K562 (cell line): ENCODE measurements around the gene OPCML. TPM values are rescaled to one million over a fixed set of nuclear protein-coding genes. Genes with fewer than 3 reads are reported as not detected.

Source experiments
- ATAC-seq: fragments of 200-7000 bp; cut with Tn5 transposase; 3 replicates; pipeline ENCODE4 v1.9.1; 2020; ENCODE audit warnings: moderate library complexity
- BruUV-seq: library from RNA; stranded (reverse); fragments of 400-500 nt; replicated peaks from 2 replicates; lab custom pipeline; 2021; lab: Mats Ljungman, UMichigan
- CTCF ChIA-PET: fragments of 300-600 bp; formaldehyde crosslinking; extraction: SDS; loops from one replicate; lab custom pipeline; 2021; ENCODE audit warnings: low intra/inter-chr PET ratio; lab: Yijun Ruan, JAX
- POLR2A ChIA-PET: fragments of 300-600, 350-650 bp; sonication (Branson Sonifier 250); formaldehyde crosslinking; extraction: SDS; loops from one replicate; lab custom pipeline; 2021; ENCODE audit warnings: antibody characterized with exemption, inconsistent platforms; lab: Yijun Ruan, JAX
- DNase-seq, 4 experiments: peaks; one replicate each; pipeline versions ENCODE4 v3.0.0 to v3.0.0-alpha.2; 2011 to 2018; ENCODE audit warnings: low spot score in 3 of 4, mixed read lengths in 3 of 4; ENCODE audit errors: extremely low read depth in 1 of 4
- FAIRE-seq: peaks from 2 replicates; lab custom pipeline; 2011; peaks lifted over from hg19 to GRCh38; lab: Jason Lieb, UNC
- H2AFZ ChIP-seq: 2 replicates; pipeline ENCODE4 v1.6.0; 2011; ENCODE audit warnings: low read depth, low read length, control low read depth, inconsistent platforms
- H3K27ac ChIP-seq: fragments of 200-600 bp; 3 replicates; pipeline ENCODE4 v1.8.0; 2011; ENCODE audit warnings: low read depth, mild to moderate bottlenecking, control low read depth, inconsistent platforms, low read length, moderate library complexity, mixed read lengths; ENCODE audit errors: extremely low read depth
- H3K27me3 ChIP-seq, 2 experiments: fragments of 300-600 bp in 1 of 2; 2 replicates in 1 of 2; 3 replicates in 1 of 2; pipeline versions ENCODE4 v1.6.0 to v1.8.0; 2011; ENCODE audit warnings: inconsistent platforms in 2 of 2, low read length in 2 of 2, mild to moderate bottlenecking in 1 of 2, mixed read lengths in 1 of 2, moderate library complexity in 1 of 2; ENCODE audit not compliant: control insufficient read depth in 2 of 2, insufficient read depth in 2 of 2
- H3K36me3 ChIP-seq: fragments of 300-600 bp; 3 replicates; pipeline ENCODE4 v1.8.0; 2011; ENCODE audit warnings: mild to moderate bottlenecking, low read length, inconsistent platforms; ENCODE audit not compliant: control insufficient read depth, insufficient read depth
- H3K4me1 ChIP-seq, 2 experiments: fragments of 200-600 bp in 1 of 2; replicated peaks in 1 of 2; 2 replicates in 1 of 2; 3 replicates in 1 of 2; pipeline versions ENCODE4 v1.5.1 to v1.8.0; 2011; ENCODE audit warnings: inconsistent platforms in 2 of 2, low read length in 2 of 2, mild to moderate bottlenecking in 1 of 2, mixed read lengths in 1 of 2, moderate library complexity in 1 of 2; ENCODE audit not compliant: control insufficient read depth in 2 of 2, insufficient read depth in 2 of 2
- H3K4me2 ChIP-seq: 2 replicates; pipeline ENCODE4 v1.6.1; 2011; ENCODE audit warnings: low read length, control low read depth, inconsistent platforms, mixed read lengths; ENCODE audit not compliant: insufficient read depth
- H3K4me3 ChIP-seq: fragments of 200-600 bp; sonication (generic), shearing (Covaris generic); 2 replicates; pipeline ENCODE4 v1.5.1; 2016; ENCODE audit warnings: control low read depth, inconsistent platforms
- H3K79me2 ChIP-seq: fragments of 200-600 bp; 3 replicates; pipeline ENCODE4 v1.8.0; 2011; ENCODE audit warnings: low read length, inconsistent platforms; ENCODE audit not compliant: control insufficient read depth, insufficient read depth
- H3K9ac ChIP-seq, 2 experiments: 2 replicates each; pipeline versions ENCODE4 v1.6.0 to v1.6.1; 2011; ENCODE audit warnings: low read depth in 2 of 2, low read length in 2 of 2, control low read depth in 1 of 2, inconsistent platforms in 1 of 2, mild to moderate bottlenecking in 1 of 2, mixed read lengths in 1 of 2; ENCODE audit not compliant: insufficient read depth in 1 of 2
- H3K9me1 ChIP-seq: one replicate; pipeline ENCODE4 v1.6.0; 2011; ENCODE audit warnings: inconsistent platforms, mild to moderate bottlenecking, low read length, moderate library complexity; ENCODE audit not compliant: control insufficient read depth, insufficient read depth
- H3K9me3 ChIP-seq: replicated peaks from 2 replicates; pipeline ENCODE4 v1.5.1; 2011; ENCODE audit warnings: low read depth, low read length, inconsistent platforms; ENCODE audit not compliant: control insufficient read depth, insufficient read depth
- H4K20me1 ChIP-seq: replicated peaks from 2 replicates; pipeline ENCODE4 v1.6.1; 2011; ENCODE audit warnings: low read length, inconsistent platforms, mixed read lengths; ENCODE audit not compliant: control insufficient read depth, insufficient read depth
- ARID3A ChIP-seq: IDR thresholded peaks from 2 replicates; pipeline ENCODE4 v1.6.1; 2012; ENCODE audit warnings: low read depth, low read length, improper control_type of control experiment, borderline replicate concordance
- GABPA ChIP-seq: fragments of 200-800 bp; sonication (Bioruptor generic); conservative IDR thresholded peaks from 2 replicates; pipeline ENCODE4 v1.6.1; 2016; ENCODE audit warnings: low read depth, missing genetic modification characterization, missing compliant biosample characterization
- GMEB1 ChIP-seq: fragments of 250-450 bp; sonication (Bioruptor Pico); IDR thresholded peaks from 2 replicates; pipeline ENCODE4 v1.4.0; 2020; ENCODE audit warnings: mild to moderate bottlenecking
- HCFC1 ChIP-seq: IDR thresholded peaks from 2 replicates; pipeline ENCODE4 v1.6.1; 2012; ENCODE audit warnings: low read depth, low read length, improper control_type of control experiment
- KDM1A ChIP-seq, 2 experiments: fragments of 450-650 bp; IDR thresholded peaks; 2 replicates each; pipeline ENCODE4 v1.6.1; 2016; ENCODE audit warnings: mild to moderate bottlenecking in 2 of 2
- NFATC3 ChIP-seq: fragments of 450-650 bp; IDR thresholded peaks from 2 replicates; pipeline ENCODE4 v1.6.1; 2017; ENCODE audit warnings: mild to moderate bottlenecking
- NR4A1 ChIP-seq, 2 experiments: fragments of 250-450 bp in 1 of 2; fragments of 450-650 bp in 1 of 2; sonication (Bioruptor Pico) in 1 of 2; IDR thresholded peaks; 2 replicates each; pipeline versions ENCODE4 v1.4.0 to v1.6.1; 2016 to 2020; ENCODE audit warnings: mild to moderate bottlenecking in 2 of 2, missing compliant biosample characterization in 1 of 2, missing genetic modification characterization in 1 of 2, moderate library complexity in 1 of 2
- PPARD ChIP-seq: fragments of 250-450 bp; sonication (Bioruptor Pico); IDR thresholded peaks from 2 replicates; pipeline ENCODE4 v1.8.0; 2022; ENCODE audit warnings: inconsistent platforms, mild to moderate bottlenecking, moderate library complexity
- PYGO2 ChIP-seq: fragments of 450-650 bp; IDR thresholded peaks from 2 replicates; pipeline ENCODE4 v1.6.1; 2016; ENCODE audit warnings: mild to moderate bottlenecking, missing genetic modification characterization, moderate library complexity, missing compliant biosample characterization
- SNRNP70 ChIP-seq: fragments of 200-400 bp; formaldehyde crosslinking; optimal IDR thresholded peaks from 2 replicates; pipeline ENCODE3; 2017; ENCODE audit warnings: low read depth, low read length
- U2AF2 ChIP-seq: fragments of 200-400 bp; formaldehyde crosslinking; optimal IDR thresholded peaks from 2 replicates; pipeline ENCODE3; 2017; ENCODE audit warnings: low read depth, mild to moderate bottlenecking, low read length
- WGBS: fragments of 100-300 bp; shearing (Covaris generic); methylation state at CpG from one replicate; pipeline ENCODE4 v1.1.6; 2016; ENCODE audit warnings: low coverage, mixed read lengths; ENCODE audit not compliant: insufficient coverage; ENCODE audit errors: missing lambda C conversion rate; 5-methylcytosine and 5-hydroxymethylcytosine counted together
- in situ Hi-C: fragments of 300-500 bp; cut with MboI; formaldehyde crosslinking; loops from 4 replicates; pipeline ENCODE4 v1.15.0; 2018; ENCODE audit warnings: inconsistent platforms, mixed read lengths
- intact Hi-C: fragments of 100-400 bp; cut with micrococcal nuclease; formaldehyde crosslinking; loops from 2 replicates; pipeline ENCODE4 v1.14.2; 2022
- polyA plus RNA-seq, 8 experiments: library from polyadenylated mRNA; depleted of rRNA in 4 of 8; stranded (reverse) in 5 of 8; unstranded in 3 of 8; fragments of >200 nt; fragmentation: Nextera tagmentation in 2 of 8; fragmentation: Illumina TruSeq in 1 of 8; extraction: Ambion mirVana in 2 of 8; extraction: Trizol in 1 of 8; gene quantifications; 2 replicates each; pipeline versions ENCODE4 v1.2.1 to v1.2.3, GENCODE V29; 2011 to 2014; ENCODE audit warnings: inconsistent platforms in 1 of 8, missing spikeins in 1 of 8
- total RNA-seq, 7 experiments: library from RNA; depleted of rRNA in 6 of 7; stranded (reverse); fragments of >200 nt in 6 of 7; fragmentation: Illumina TruSeq in 2 of 7; extraction: Trizol in 2 of 7; gene quantifications; 2 replicates each; pipeline versions ENCODE4 v1.2.1 to v1.2.3, GENCODE V29; 2011 to 2021; ENCODE audit warnings: low replicate concordance in 1 of 7
- TF ChIP-seq, protein P1 (sequence below), 2 experiments: fragments of 450-650 bp; formaldehyde crosslinking in 1 of 2; IDR thresholded peaks; 2 replicates each; pipeline versions ENCODE4 v1.4.0 to v1.6.1; 2014 to 2020; ENCODE audit warnings: mild to moderate bottlenecking in 2 of 2, borderline replicate concordance in 1 of 2, low read depth in 1 of 2

Gene OPCML
- total and polyA plus RNA-seq, 9 of the 15 experiments (the other 6 are each of a cell fraction or from before 2014, with no cell fraction given): not detected

DNA sequence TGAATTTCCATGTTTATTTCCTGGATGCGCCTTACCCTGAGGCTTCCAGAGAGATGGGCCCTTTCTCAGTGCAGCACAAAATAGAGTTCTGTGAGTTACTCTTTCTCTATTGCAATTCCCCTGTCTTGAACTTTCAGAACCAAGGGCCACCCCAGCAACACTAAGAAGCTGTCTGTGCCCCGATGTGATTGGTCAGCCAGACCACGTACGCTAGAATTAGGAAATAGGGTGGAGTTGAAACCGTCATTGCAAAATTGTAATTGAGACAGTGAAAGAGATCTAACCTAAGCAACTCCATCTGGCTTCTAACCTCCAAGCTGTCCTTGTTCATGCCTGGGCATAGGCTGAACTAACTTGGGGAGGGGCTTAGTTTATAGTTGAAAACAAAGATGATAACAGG lies 981.3 kb downstream of the OPCML start:
- no peaks in the 10 kb centered on the region for H3K9me3 ChIP-seq
- FAIRE-seq (no peak), DNase-seq (no peak), ATAC-seq (no peak)
- no peak overlapping the region for H3K9ac ChIP-seq
- no peaks in the 10 kb centered on the region for H3K9me1 ChIP-seq
- no peak overlapping the region for H3K27ac ChIP-seq
- WGBS: 0% methylated on average over 4 of the region's 5 CpGs
- in situ Hi-C loops: no loop called here
- ChIA-PET POLR2A (no interaction called here), CTCF (no interaction called here)
- H4K20me1 ChIP-seq: no peaks in the 10 kb centered on the region
- no peaks in the 10 kb centered on the region for H3K36me3 ChIP-seq
- H3K4me2 ChIP-seq: no peak overlapping the region
- no peak overlapping the region for H3K4me3 ChIP-seq
- H3K4me1 ChIP-seq: no peaks in the 10 kb centered on the region
- H2AFZ ChIP-seq: no peak overlapping the region
- intact Hi-C loops: no loop called here
- H3K27me3 ChIP-seq: no peaks in the 10 kb centered on the region
- no peaks in the 10 kb centered on the region for H3K79me2 ChIP-seq
- BruUV-seq: no TSS peak
- TF ChIP-seq HCFC1 (no peak), PYGO2 (tag) (no peak), GMEB1 (CRISPR knock-in tag) (no peak), U2AF2 (no peak), ARID3A (no peak), PPARD (no peak), NFATC3 (no peak), SNRNP70 (no peak), KDM1A (IDR thresholded peaks at IDR 0.05) (no peak), GABPA (no peak), NR4A1 (CRISPR knock-in tag; IDR thresholded peaks at IDR 0.05) (no peak), NR4A1 (tag; IDR thresholded peaks at IDR 0.05) (no peak)
- TF ChIP-seq, protein P1, sequence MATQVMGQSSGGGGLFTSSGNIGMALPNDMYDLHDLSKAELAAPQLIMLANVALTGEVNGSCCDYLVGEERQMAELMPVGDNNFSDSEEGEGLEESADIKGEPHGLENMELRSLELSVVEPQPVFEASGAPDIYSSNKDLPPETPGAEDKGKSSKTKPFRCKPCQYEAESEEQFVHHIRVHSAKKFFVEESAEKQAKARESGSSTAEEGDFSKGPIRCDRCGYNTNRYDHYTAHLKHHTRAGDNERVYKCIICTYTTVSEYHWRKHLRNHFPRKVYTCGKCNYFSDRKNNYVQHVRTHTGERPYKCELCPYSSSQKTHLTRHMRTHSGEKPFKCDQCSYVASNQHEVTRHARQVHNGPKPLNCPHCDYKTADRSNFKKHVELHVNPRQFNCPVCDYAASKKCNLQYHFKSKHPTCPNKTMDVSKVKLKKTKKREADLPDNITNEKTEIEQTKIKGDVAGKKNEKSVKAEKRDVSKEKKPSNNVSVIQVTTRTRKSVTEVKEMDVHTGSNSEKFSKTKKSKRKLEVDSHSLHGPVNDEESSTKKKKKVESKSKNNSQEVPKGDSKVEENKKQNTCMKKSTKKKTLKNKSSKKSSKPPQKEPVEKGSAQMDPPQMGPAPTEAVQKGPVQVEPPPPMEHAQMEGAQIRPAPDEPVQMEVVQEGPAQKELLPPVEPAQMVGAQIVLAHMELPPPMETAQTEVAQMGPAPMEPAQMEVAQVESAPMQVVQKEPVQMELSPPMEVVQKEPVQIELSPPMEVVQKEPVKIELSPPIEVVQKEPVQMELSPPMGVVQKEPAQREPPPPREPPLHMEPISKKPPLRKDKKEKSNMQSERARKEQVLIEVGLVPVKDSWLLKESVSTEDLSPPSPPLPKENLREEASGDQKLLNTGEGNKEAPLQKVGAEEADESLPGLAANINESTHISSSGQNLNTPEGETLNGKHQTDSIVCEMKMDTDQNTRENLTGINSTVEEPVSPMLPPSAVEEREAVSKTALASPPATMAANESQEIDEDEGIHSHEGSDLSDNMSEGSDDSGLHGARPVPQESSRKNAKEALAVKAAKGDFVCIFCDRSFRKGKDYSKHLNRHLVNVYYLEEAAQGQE (IDR thresholded peaks at IDR 0.05; ENCODE audit: borderline replicate concordance): no peak
- TF ChIP-seq, protein P1 (CRISPR knock-in tag; IDR thresholded peaks at IDR 0.05; ENCODE audit: low read depth): no peak
